HUES48 (cell line): Measurements from ENCODE around the gene CLSTN2.

Source experiments
- H3K27ac ChIP-seq: one replicate; pipeline ENCODE4 v1.7.0; 2013; ENCODE audit warnings: low read depth, low read length, inconsistent platforms
- H3K27me3 ChIP-seq: 2 replicates; pipeline ENCODE4 v1.6.1; 2013; ENCODE audit warnings: mild to moderate bottlenecking, low read length; ENCODE audit not compliant: control insufficient read depth, insufficient read depth
- H3K36me3 ChIP-seq: 2 replicates; pipeline ENCODE4 v1.6.1; 2013; ENCODE audit warnings: low read length; ENCODE audit not compliant: control insufficient read depth, insufficient read depth
- H3K4me1 ChIP-seq: 2 replicates; pipeline ENCODE4 v1.6.1; 2013; ENCODE audit warnings: mild to moderate bottlenecking, low read length; ENCODE audit not compliant: control insufficient read depth, insufficient read depth
- H3K4me3 ChIP-seq: 2 replicates; pipeline ENCODE4 v1.5.1; 2013; ENCODE audit warnings: mild to moderate bottlenecking, low read depth, low read length
- H3K9ac ChIP-seq: 2 replicates; pipeline ENCODE4 v1.6.1; 2013; ENCODE audit warnings: mild to moderate bottlenecking, low read depth, low read length, moderate library complexity
- H3K9me3 ChIP-seq: 2 replicates; pipeline ENCODE4 v1.6.1; 2013; ENCODE audit warnings: low read length; ENCODE audit not compliant: control insufficient read depth, insufficient read depth

Gene CLSTN2

GRCh38 chr3:140341817-140342403, 406.9 kb downstream of the CLSTN2 start:
- H3K4me1 ChIP-seq: peaks cover 23% of the 10 kb centered on the region
- H3K27ac ChIP-seq: peak overlapping the region; percentile 74
- no peak overlapping the region for H3K9ac ChIP-seq
- no peaks in the 10 kb centered on the region for H3K36me3 ChIP-seq
- no peaks in the 10 kb centered on the region for H3K9me3 ChIP-seq
- no peak overlapping the region for H3K4me3 ChIP-seq
- no peaks in the 10 kb centered on the region for H3K27me3 ChIP-seq

DNA sequence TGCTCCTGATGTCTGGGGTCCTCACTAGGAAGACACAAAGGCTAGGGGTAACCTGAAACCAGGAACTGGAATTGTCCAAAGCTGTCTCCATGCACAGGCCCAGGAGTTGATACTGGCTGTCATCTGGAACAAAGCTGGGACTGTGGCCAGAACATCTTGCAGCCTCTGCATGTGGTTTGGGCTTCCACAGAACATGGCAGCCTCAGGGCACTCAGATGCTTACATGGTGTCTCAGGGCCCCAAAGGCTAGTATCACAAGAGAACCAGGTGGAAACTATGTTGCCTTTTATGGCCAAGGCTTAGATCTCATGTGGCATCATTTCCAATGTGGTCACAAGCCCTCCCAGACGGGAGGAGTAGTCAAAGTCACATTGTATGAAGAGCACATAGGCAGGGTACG, 407.7 kb downstream of the CLSTN2 start:
- H3K4me1 ChIP-seq: peaks cover 23% of the 10 kb centered on the region

GRCh38 chr3:140343211-140344081, 408.5 kb downstream of the CLSTN2 start:
- no peak overlapping the region for H3K4me3 ChIP-seq
- no peak overlapping the region for H3K9ac ChIP-seq
- no peak overlapping the region for H3K27ac ChIP-seq
- H3K4me1 ChIP-seq: peaks cover 23% of the 10 kb centered on the region
- no peaks in the 10 kb centered on the region for H3K9me3 ChIP-seq
- no peaks in the 10 kb centered on the region for H3K27me3 ChIP-seq
- H3K36me3 ChIP-seq: no peaks in the 10 kb centered on the region

More for the DNA sequence above, 407.7 kb downstream of the CLSTN2 start:
- H3K27ac ChIP-seq: peak overlapping the region; percentile 74
- H3K4me3 ChIP-seq: no peak overlapping the region
- H3K9ac ChIP-seq: no peak overlapping the region
- no peaks in the 10 kb centered on the region for H3K36me3 ChIP-seq
- no peaks in the 10 kb centered on the region for H3K27me3 ChIP-seq
- H3K9me3 ChIP-seq: no peaks in the 10 kb centered on the region

- Histone ChIP-seq H3K4me1 (peaks cover 23% of the 10 kb centered on the region), H3K4me3 (no peak overlapping the region), H3K36me3 (no peaks in the 10 kb centered on the region), H3K9me3 (no peaks in the 10 kb centered on the region), H3K27me3 (no peaks in the 10 kb centered on the region), H3K27ac (no peak overlapping the region), H3K9ac (no peak overlapping the region)
Measured at GRCh38 chr3:140344082-140344454, 409.1 kb downstream of the CLSTN2 start.

DNA sequence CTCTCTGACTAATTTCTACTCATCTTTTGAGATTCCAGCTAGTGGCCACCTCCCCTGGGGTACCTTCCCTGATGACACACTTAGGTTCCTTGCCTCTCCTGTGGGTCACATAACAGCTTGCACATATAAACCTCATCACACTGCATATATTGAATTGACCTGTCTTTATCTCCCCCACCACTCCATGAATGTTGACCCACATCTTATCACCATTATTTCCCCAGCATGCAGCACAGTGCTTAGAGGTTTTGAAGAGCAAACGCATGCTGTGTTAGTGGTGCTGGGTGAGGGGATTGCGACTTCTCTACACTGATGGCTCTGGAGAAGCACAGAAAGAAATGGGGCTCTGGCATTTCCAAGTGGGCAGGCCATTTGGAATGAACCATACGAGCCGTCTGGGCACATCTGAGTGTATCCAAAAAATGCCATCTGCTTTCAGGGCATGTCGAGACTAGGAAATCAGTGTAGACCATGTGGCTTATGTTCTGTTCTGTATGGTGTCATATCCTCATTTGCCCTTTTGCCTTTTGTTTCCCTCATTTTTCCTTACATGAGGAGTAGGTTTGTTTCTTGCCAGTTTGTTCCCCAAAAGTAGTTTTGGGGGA, 409.7 kb downstream of the CLSTN2 start:
- H3K27me3 ChIP-seq: no peaks in the 10 kb centered on the region
- peaks cover 23% of the 10 kb centered on the region for H3K4me1 ChIP-seq
- no peak overlapping the region for H3K9ac ChIP-seq
- H3K4me3 ChIP-seq: no peak overlapping the region
- no peaks in the 10 kb centered on the region for H3K36me3 ChIP-seq
- no peaks in the 10 kb centered on the region for H3K9me3 ChIP-seq
- no peak overlapping the region for H3K27ac ChIP-seq

GRCh38 chr3:140347151-140347550, 412.2 kb downstream of the CLSTN2 start:
- Histone ChIP-seq H3K27me3 (no peaks in the 10 kb centered on the region), H3K27ac (no peak overlapping the region), H3K9me3 (no peaks in the 10 kb centered on the region), H3K9ac (no peak overlapping the region), H3K4me3 (no peak overlapping the region), H3K4me1 (peaks cover 18% of the 10 kb centered on the region), H3K36me3 (no peaks in the 10 kb centered on the region)

- Histone ChIP-seq H3K4me3 (no peak overlapping the region), H3K27me3 (no peaks in the 10 kb centered on the region), H3K27ac (no peak overlapping the region), H3K36me3 (no peaks in the 10 kb centered on the region), H3K9me3 (no peaks in the 10 kb centered on the region), H3K9ac (no peak overlapping the region), H3K4me1 (peaks cover 15% of the 10 kb centered on the region)
Measured at GRCh38 chr3:140349938-140350337, 415.0 kb downstream of the CLSTN2 start.

- Histone ChIP-seq H3K9ac (no peak overlapping the region), H3K9me3 (no peaks in the 10 kb centered on the region), H3K36me3 (no peaks in the 10 kb centered on the region), H3K27ac (no peak overlapping the region), H3K4me1 (peaks cover 15% of the 10 kb centered on the region), H3K27me3 (no peaks in the 10 kb centered on the region), H3K4me3 (no peak overlapping the region)
Measured at GRCh38 chr3:140351466-140351865, 416.5 kb downstream of the CLSTN2 start.

GRCh38 chr3:140355481-140355880, 420.5 kb downstream of the CLSTN2 start:
- Histone ChIP-seq H3K9me3 (no peaks in the 10 kb centered on the region), H3K9ac (no peak overlapping the region), H3K27ac (no peak overlapping the region), H3K36me3 (no peaks in the 10 kb centered on the region), H3K27me3 (no peaks in the 10 kb centered on the region), H3K4me3 (no peak overlapping the region), H3K4me1 (peaks cover 15% of the 10 kb centered on the region)

DNA sequence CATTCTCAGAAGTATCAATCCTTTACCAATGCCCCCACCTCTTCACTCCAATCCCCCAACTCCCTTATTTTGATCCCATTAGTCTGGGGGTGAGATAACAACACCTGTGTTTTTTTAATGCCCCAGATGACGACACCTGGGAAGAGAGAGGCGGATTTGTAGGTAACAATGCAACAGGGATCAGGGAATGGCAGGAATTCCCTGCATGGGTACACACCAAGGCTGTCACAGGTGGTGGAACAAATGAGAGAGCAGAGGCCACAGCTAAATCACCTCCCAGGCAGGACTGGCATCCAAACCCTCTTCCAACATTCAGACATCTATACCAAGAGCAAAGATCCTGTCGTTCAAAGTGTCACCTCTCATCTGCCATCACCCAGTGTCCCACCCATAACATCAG, 423.7 kb downstream of the CLSTN2 start:
- H3K9ac ChIP-seq: no peak overlapping the region
- no peaks in the 10 kb centered on the region for H3K9me3 ChIP-seq
- H3K27ac ChIP-seq: no peak overlapping the region
- no peaks in the 10 kb centered on the region for H3K27me3 ChIP-seq
- no peak overlapping the region for H3K4me3 ChIP-seq
- no peaks in the 10 kb centered on the region for H3K36me3 ChIP-seq
- no peaks in the 10 kb centered on the region for H3K4me1 ChIP-seq
